Natural killer cell treated with Interleukin-12 subunit alpha and Interleukin-12 subunit beta and Interleukin-15 and Interleukin-18, amount 100 ng/mL, for 72 hours (primary cell): ENCODE measurements around the gene LAMC1. TPM values are rescaled to one million over a fixed set of nuclear protein-coding genes. Genes with fewer than 3 reads are reported as not detected.

Experiments
- ATAC-seq, 2 donors: fragments of 150-1000 bp; cut with Tn5 transposase in 1 of 2; sonication (Bioruptor Pico), chemical (Tn5 transposase) in 1 of 2; 2 replicates each; pipeline ENCODE4 v1.10.0; 2021
- DNase-seq: peaks from one replicate; pipeline ENCODE4 v3.0.0; 2022; ENCODE audit warnings: low spot score
- H3K27ac Mint-ChIP-seq, 2 donors: 1 replicate in 1 of 2; 2 replicates in 1 of 2; pipeline ENCODE4 v1.8.0; 2022; ENCODE audit warnings: mixed read lengths in 2 of 2, mild to moderate bottlenecking in 1 of 2, moderate library complexity in 1 of 2
- H3K27me3 Mint-ChIP-seq, 2 donors: 1 replicate in 1 of 2; 2 replicates in 1 of 2; pipeline ENCODE4 v1.8.0; 2022; ENCODE audit warnings: mixed read lengths in 2 of 2
- H3K36me3 Mint-ChIP-seq: one replicate; pipeline ENCODE4 v1.8.0; 2022; ENCODE audit warnings: mixed read lengths
- H3K4me1 Mint-ChIP-seq, 2 donors: 1 replicate in 1 of 2; 2 replicates in 1 of 2; pipeline ENCODE4 v1.8.0; 2022; ENCODE audit warnings: low read depth in 2 of 2, mixed read lengths in 2 of 2, mild to moderate bottlenecking in 1 of 2
- H3K4me3 Mint-ChIP-seq: one replicate; pipeline ENCODE4 v1.8.0; 2022; ENCODE audit warnings: mixed read lengths
- H3K9me3 Mint-ChIP-seq: 2 replicates; pipeline ENCODE4 v1.8.0; 2022; ENCODE audit warnings: mixed read lengths
- total RNA-seq, 2 donors: library from RNA; stranded (reverse); gene quantifications; one replicate each; pipeline ENCODE4 v1.2.3, GENCODE V29; 2022

LAMC1 gene
- total RNA-seq, 2 donors from 2014 or later = 0.64 to 0.84 TPM

GRCh38 chr1:183089025-183089639, 65.9 kb downstream of the LAMC1 start:
- Mint-ChIP-seq H3K9me3 (no peaks in the 10 kb centered on the region), H3K4me3 (no peak overlapping the region), H3K4me1 (no peaks in the 10 kb centered on the region), H3K36me3 (no peaks in the 10 kb centered on the region), H3K27ac (no peak overlapping the region), H3K27me3 (peaks cover 10 to 11% of the 10 kb centered on the region in 2 donors)
- no peak for ATAC-seq
- no peak for DNase-seq

- H3K36me3 Mint-ChIP-seq = no peaks in the 10 kb centered on the region
- H3K9me3 Mint-ChIP-seq = no peaks in the 10 kb centered on the region
- H3K4me3 Mint-ChIP-seq = no peak overlapping the region
- ATAC-seq = no peak
- H3K4me1 Mint-ChIP-seq = no peaks in the 10 kb centered on the region
- H3K27ac Mint-ChIP-seq = no peak overlapping the region
- DNase-seq = no peak
- peaks cover 10 to 16% of the 10 kb centered on the region in 2 donors for H3K27me3 Mint-ChIP-seq
These were observed 67.3 kb downstream of the LAMC1 start for GRCh38 chr1:183090391-183091006.

DNA sequence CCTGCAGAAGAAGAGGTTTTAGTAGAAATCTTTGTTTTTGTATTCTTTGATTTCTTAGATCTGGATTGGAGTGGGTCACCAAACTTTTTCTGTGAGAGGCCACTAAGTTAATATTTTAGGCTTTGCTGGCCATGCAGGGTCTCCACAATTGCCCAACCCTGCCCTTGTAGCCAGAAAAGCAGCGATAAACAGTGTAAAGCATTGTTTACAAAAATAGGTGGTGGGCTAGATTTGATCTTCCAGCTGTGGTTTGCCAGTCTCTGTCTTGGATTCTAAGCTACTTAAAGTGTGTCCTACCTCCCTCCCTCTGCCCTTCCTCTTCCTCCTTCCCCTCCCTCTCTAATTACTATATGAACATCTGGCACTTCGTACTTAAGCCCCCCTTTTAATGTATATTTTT, 68.0 kb downstream of the LAMC1 start:
- Mint-ChIP-seq H3K36me3 (no peaks in the 10 kb centered on the region), H3K9me3 (no peaks in the 10 kb centered on the region), H3K27me3 (peaks cover 8 to 16% of the 10 kb centered on the region in 2 donors), H3K4me3 (no peak overlapping the region), H3K27ac (no peak overlapping the region), H3K4me1 (no peaks in the 10 kb centered on the region)
- DNase-seq (no peak), ATAC-seq (no peak)

DNA sequence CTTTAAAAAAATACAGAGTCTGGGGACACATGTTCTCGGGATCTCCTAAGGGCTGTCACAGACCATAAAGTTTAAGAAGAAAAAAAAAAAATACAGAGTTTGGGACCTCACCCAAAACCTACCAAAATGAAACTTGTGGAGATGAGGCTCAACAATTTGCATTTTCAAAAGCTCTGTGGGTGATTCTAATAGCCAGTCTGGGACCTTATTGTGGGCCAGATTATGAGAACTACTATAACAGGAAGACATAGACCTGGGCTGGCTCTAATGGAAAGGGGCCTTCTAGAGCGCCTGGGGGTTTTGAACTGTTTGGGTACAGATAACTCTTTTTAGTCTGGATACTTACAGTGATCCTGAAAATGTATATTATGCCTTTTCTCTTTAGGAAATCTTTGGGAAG, 69.1 kb downstream of the LAMC1 start:
- Mint-ChIP-seq H3K27me3 (peaks cover 8 to 16% of the 10 kb centered on the region in 2 donors), H3K4me1 (no peaks in the 10 kb centered on the region), H3K4me3 (no peak overlapping the region), H3K36me3 (no peaks in the 10 kb centered on the region), H3K9me3 (no peaks in the 10 kb centered on the region), H3K27ac (no peak overlapping the region)
- DNase-seq = no peak
- no peak for ATAC-seq

GRCh38 chr1:183093066-183093668, 69.9 kb downstream of the LAMC1 start:
- H3K9me3 Mint-ChIP-seq = no peaks in the 10 kb centered on the region
- H3K4me3 Mint-ChIP-seq = no peak overlapping the region
- no peaks in the 10 kb centered on the region for H3K4me1 Mint-ChIP-seq
- ATAC-seq (no peak), DNase-seq (no peak)
- H3K36me3 Mint-ChIP-seq = no peaks in the 10 kb centered on the region
- H3K27me3 Mint-ChIP-seq = peaks cover 8 to 16% of the 10 kb centered on the region in 2 donors
- H3K27ac Mint-ChIP-seq = no peak overlapping the region

- DNase-seq (no peak), ATAC-seq (no peak)
- H3K27me3 Mint-ChIP-seq = peaks cover 8 to 16% of the 10 kb centered on the region in 2 donors
- H3K27ac Mint-ChIP-seq = no peak overlapping the region
- no peaks in the 10 kb centered on the region for H3K9me3 Mint-ChIP-seq
- H3K4me3 Mint-ChIP-seq = no peak overlapping the region
- H3K36me3 Mint-ChIP-seq = no peaks in the 10 kb centered on the region
- no peaks in the 10 kb centered on the region for H3K4me1 Mint-ChIP-seq
These were observed 70.6 kb downstream of the LAMC1 start for GRCh38 chr1:183093786-183094298.

DNA sequence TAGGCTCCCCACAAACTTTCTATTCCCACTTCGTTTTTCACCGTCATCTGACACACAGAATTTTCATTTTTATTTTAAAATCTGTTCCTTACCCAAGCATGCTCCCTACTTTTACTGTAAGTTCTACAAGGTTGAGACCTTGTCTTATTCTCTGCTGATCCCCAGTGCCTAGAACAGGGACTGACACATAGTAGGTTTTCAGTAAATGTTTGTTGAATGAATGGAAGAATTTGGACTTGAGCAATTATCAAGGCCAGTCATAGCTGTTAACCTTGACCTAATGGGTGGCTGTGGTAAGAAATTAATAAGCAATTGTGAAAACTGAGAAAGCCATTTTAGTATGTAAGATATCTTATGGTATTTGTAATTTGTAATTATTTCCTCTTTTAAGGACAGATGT, 71.1 kb downstream of the LAMC1 start:
- Mint-ChIP-seq H3K27me3 (peaks cover 8 to 16% of the 10 kb centered on the region in 2 donors), H3K9me3 (no peaks in the 10 kb centered on the region), H3K4me3 (no peak overlapping the region), H3K36me3 (no peaks in the 10 kb centered on the region), H3K27ac (no peak overlapping the region), H3K4me1 (no peaks in the 10 kb centered on the region)
- DNase-seq (no peak), ATAC-seq (no peak)

DNA sequence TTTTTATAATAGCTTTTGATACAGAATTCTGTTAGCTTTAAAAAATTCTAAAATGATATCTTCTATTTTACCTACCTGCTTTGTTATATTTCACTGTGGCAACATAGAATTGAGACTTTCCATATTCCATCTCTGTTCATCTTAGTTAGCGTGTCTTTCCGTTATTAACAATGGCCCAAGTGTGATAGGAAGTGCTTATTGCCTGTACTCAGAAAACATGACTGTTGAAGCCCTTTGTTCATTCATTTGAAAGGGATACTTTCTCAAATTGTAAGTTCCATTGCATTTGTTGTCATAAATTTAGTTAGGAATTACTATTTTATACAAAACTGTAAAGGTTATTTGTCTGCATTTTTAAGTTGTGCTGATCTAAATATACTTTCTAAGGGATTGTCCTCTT, 73.1 kb downstream of the LAMC1 start:
- H3K4me3 Mint-ChIP-seq = no peak overlapping the region
- H3K4me1 Mint-ChIP-seq = no peaks in the 10 kb centered on the region
- no peak overlapping the region for H3K27ac Mint-ChIP-seq
- ATAC-seq (no peak), DNase-seq (no peak)
- H3K36me3 Mint-ChIP-seq = no peaks in the 10 kb centered on the region
- no peaks in the 10 kb centered on the region for H3K9me3 Mint-ChIP-seq
- peaks cover 8 to 16% of the 10 kb centered on the region in 2 donors for H3K27me3 Mint-ChIP-seq

GRCh38 chr1:183096894-183097293, 73.7 kb downstream of the LAMC1 start:
- Mint-ChIP-seq H3K4me3 (no peak overlapping the region), H3K27ac (no peak overlapping the region), H3K4me1 (no peaks in the 10 kb centered on the region), H3K36me3 (no peaks in the 10 kb centered on the region), H3K27me3 (peaks cover 11 to 16% of the 10 kb centered on the region in 2 donors), H3K9me3 (no peaks in the 10 kb centered on the region)
- DNase-seq (no peak), ATAC-seq (no peak)

DNA sequence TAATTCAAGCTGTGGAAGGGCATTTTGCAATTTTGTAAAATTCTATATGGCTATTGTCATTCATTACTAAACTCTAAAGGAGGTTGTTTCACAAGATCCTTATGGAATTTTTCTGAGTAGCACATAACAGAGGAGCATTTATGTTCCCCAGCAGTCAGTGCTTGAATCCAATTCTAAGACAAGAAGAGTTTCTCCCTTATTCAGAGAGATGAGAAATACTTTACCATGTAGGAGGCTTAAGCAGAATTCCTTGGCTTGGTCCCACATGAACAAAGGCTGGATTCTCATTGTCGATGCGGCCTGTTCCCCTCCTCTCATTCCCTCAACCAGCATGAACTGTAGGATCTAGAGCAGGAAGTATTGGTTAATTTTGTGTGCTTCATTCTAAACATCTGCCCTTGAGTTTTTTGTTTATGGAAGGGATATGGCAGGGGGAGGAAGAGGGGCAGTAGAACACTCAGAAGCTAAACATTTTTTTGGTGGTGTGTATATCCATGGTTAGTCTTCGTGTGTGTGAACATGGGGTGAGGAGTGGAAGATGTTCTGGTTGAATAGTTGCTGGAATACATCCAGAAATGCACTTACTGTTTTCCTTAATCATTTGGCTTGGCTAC, 74.3 kb downstream of the LAMC1 start:
- H3K4me1 Mint-ChIP-seq = no peaks in the 10 kb centered on the region
- no peak for ATAC-seq
- H3K4me3 Mint-ChIP-seq = no peak overlapping the region

GRCh38 chr1:183098317-183098716, 75.1 kb downstream of the LAMC1 start:
- Mint-ChIP-seq H3K4me3 (no peak overlapping the region), H3K4me1 (no peaks in the 10 kb centered on the region), H3K27ac (no peak overlapping the region), H3K9me3 (no peaks in the 10 kb centered on the region), H3K27me3 (peaks cover 11 to 13% of the 10 kb centered on the region in 2 donors), H3K36me3 (no peaks in the 10 kb centered on the region)
- DNase-seq = no peak
- no peak for ATAC-seq

More for the DNA sequence above, 74.3 kb downstream of the LAMC1 start:
- peaks cover 11 to 16% of the 10 kb centered on the region in 2 donors for H3K27me3 Mint-ChIP-seq
- H3K36me3 Mint-ChIP-seq = no peaks in the 10 kb centered on the region
- DNase-seq = no peak
- no peak overlapping the region for H3K27ac Mint-ChIP-seq
- H3K9me3 Mint-ChIP-seq = no peaks in the 10 kb centered on the region

DNA sequence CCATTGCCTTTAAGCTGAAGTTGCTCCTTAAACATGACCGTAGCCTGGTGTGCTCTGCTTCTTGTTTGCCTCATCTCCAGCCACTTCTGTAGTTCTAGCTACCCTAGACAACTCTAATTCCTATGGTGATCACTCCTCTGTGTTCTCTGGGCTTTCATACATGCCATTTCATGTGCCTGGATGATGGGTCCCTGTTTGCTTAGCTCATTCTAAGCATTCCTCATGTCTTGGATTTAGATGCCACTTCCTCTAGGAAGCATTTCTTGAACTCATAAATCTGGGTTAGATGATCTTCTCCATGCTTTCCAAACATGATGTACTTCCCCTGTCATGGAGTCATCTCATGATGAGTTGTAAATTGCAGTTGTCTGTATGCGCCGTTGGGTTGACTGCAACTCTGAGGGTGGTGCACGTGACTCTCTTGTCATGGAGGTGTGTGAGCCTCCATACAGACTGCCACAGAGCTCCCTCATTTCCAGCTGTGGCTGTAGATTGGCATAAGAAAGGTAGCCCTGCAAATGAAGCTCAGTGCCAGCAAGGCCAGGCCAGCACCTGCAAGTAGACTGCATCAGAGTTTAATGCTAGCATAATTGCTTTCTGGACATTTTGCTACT, 77.2 kb downstream of the LAMC1 start:
- no peak for DNase-seq
- H3K36me3 Mint-ChIP-seq = no peaks in the 10 kb centered on the region
- no peak overlapping the region for H3K4me3 Mint-ChIP-seq
- peaks cover 0 to 3% of the 10 kb centered on the region in 2 donors for H3K27me3 Mint-ChIP-seq
- no peak for ATAC-seq
- H3K9me3 Mint-ChIP-seq = no peaks in the 10 kb centered on the region
- no peak overlapping the region for H3K27ac Mint-ChIP-seq
- no peaks in the 10 kb centered on the region for H3K4me1 Mint-ChIP-seq

DNA sequence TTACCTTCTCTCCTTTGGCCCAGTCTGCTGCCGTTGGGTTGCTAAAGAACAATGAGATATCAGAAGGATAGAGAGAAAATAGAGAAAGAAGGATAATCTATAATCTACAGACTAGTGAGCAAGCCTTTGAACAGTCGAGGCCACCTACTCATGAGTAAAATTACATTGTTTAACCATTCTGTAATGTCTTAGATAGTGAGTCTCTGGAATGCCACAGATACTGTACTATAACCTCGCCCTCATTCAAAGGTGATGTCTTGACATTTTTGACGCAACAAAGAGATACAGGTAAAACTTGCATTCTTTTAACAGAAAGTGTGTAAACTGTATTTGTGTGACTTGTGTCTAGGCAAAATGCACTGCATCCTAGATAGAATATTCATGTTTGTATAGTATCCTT, 77.9 kb downstream of the LAMC1 start:
- H3K27ac Mint-ChIP-seq = no peak overlapping the region
- no peak overlapping the region for H3K4me3 Mint-ChIP-seq
- no peaks in the 10 kb centered on the region for H3K36me3 Mint-ChIP-seq
- no peak for ATAC-seq
- DNase-seq = no peak
- H3K27me3 Mint-ChIP-seq = peaks cover 0 to 3% of the 10 kb centered on the region in 2 donors
- no peaks in the 10 kb centered on the region for H3K4me1 Mint-ChIP-seq
- no peaks in the 10 kb centered on the region for H3K9me3 Mint-ChIP-seq
